DMS79 (cell line): ENCODE data around the gene GNGT2.

ENCODE experiments used
- DNase-seq: peaks from one replicate; lab custom pipeline; 2025; lab: John Stamatoyannopoulos, UW

GNGT2 gene

DNA sequence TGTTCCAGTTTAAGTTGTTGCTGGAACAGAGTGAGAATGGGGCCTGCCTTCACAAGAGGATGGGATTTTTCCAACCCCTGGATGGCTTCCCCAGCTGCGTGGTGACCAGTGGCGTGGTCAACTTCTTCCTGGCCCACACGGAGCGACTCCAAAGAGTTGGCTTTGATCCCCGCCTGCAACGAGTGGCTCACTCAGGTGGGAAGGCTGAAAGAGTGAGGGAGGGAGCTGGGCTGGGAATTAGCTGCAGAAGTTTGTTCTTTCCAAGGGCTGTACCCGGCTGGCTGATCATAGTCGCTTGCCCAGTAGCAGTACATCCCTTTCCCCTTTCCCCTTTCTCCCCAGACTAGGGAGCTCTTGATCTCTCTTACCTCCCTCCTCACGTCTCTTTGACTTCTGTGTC is 41.7 kb downstream of the GNGT2 start:
- no peak for DNase-seq

DNA sequence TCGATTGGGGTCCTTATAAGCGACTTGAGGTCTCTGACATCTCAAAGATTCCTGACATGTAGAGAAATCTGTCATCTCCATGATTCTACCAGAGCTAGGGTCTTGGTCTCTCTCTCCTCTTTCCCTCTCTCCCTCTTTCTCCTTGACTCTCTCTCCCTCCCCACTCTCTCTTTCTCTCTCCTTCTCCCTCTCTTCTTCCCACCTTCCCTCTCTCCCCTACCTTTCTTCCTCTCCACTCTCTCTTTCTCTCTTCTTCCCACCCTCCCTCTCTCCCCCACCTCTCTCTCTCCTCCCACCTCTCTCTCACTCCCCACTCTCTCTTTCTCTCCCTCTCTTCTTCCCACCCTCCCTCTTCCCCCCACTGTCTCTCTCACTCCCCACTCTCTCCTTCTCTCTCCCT is 45.2 kb downstream of the GNGT2 start:
- no peak for DNase-seq

DNA sequence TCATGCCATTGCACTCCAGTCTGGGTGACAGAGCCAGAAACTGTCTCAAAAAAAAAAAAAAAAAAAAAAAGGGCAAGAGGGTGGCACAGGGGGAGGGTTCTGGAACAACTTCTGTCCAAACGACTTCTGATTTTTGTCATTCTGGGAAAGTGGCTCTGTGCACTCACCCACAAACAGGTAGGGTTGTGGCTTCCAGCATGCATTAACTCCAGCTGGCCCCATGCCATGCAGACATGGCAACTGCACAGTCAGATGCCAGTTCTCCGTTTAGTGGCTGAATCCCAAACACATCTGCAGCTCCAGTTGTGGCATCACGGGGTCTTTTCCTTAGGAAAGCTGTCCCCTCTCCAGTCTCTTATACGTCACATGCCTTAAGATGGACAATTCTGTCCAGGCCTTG is 47.5 kb downstream of the GNGT2 start:
- no peak for DNase-seq

DNA sequence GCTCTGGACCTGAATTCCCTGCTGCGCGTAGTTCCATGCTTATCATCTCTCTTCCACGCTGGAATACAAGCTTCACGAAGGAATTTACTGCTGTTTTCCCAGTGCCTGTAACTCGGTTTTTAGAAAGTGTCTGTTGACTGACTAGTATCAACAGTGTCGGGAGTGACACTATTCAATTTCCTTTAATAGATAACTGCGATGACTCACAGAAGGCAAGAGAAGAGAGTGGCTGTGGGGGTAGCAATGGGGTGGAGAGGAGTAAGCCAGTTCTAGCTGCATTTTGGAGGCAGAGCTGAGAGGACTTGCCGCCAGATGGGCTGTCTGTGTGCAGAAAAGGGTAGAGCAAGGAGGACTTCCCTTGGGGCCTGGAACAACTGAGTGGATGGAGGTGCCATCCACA is 52.6 kb downstream of the GNGT2 start:
- no peak for DNase-seq

DNA sequence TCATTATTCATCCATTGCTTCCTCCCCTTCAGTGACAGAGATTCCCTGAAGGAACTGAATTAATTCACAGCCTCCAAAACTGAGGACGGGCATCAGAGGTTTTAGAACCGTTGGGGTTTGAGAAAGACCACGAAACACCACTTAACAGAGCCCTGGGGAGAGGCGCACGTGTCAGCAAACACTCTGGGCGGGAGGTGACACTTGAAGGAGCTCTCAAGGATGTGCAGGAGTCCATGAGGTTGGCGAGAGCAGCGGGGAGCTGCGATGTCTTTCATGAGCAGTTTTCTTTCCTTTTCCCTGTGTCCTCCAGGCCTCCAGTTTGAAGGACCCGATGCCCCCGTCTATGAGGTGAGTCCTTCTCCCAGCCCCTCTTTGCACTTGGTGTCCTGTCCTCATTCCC is 54.1 kb downstream of the GNGT2 start:
- DNase-seq: peak; percentile 12
